Body of pancreas (tissue), 4 donors: ENCODE results near the gene XKR8.

Source experiments
- POLR2A ChIP-seq, 3 donors: fragments of 450-650 bp; IDR thresholded peaks; one replicate each; pipeline ENCODE4 v1.6.1; 2016; ENCODE audit warnings: antibody characterized with exemption in 3 of 3, mild to moderate bottlenecking in 2 of 3
- TF ChIP-seq, protein P1 (sequence below), 7 experiments: fragments of 450-650 bp in 4 of 7; fragments of 200-600 bp in 3 of 7; sonication (generic) in 3 of 7; IDR thresholded peaks; one replicate each; pipeline ENCODE4 v1.5.1; 2016 to 2019; ENCODE audit warnings: antibody characterized with exemption in 7 of 7

DNA sequence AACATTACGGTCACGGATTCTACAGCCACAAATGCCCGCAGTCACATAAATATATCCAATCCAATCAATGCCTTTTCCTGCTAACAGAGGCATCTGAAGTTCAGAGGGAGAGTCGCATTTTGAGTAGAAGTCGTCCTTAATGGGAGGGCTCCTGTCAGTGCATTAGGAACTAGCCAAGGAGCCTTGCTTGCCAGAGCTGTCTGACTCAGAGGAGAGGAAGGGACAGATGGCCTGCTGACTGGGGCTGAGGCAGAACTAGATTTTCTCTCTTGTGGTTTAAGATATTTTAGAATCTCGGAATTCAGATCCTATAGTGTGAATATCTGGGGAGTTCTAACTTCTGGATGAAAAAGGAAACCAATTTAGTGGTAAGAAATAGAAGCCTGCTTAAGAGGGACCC, 10.6 kb downstream of the XKR8 start:
- TF ChIP-seq, protein P1, sequence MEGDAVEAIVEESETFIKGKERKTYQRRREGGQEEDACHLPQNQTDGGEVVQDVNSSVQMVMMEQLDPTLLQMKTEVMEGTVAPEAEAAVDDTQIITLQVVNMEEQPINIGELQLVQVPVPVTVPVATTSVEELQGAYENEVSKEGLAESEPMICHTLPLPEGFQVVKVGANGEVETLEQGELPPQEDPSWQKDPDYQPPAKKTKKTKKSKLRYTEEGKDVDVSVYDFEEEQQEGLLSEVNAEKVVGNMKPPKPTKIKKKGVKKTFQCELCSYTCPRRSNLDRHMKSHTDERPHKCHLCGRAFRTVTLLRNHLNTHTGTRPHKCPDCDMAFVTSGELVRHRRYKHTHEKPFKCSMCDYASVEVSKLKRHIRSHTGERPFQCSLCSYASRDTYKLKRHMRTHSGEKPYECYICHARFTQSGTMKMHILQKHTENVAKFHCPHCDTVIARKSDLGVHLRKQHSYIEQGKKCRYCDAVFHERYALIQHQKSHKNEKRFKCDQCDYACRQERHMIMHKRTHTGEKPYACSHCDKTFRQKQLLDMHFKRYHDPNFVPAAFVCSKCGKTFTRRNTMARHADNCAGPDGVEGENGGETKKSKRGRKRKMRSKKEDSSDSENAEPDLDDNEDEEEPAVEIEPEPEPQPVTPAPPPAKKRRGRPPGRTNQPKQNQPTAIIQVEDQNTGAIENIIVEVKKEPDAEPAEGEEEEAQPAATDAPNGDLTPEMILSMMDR (IDR thresholded peaks at IDR 0.05) = no peak
- no peak for TF ChIP-seq POLR2A (IDR thresholded peaks at IDR 0.05)
